HG02973 (cell line): ENCODE measurements around the gene TIGD4.
A peak's percentile ranks its signal among the peaks of the same experiment; 100 is the strongest.
"Not testable (repeated sequence)": the region's sequence is repeated elsewhere in the genome, so short reads cannot be mapped to it uniquely, and the experiment has no call there.

Source experiments
- ATAC-seq: cut with Tn5 transposase; IDR thresholded peaks from one replicate; pipeline ENCODE4 v1.9.1; 2021; ENCODE audit warnings: moderate library complexity; ENCODE audit not compliant: unreplicated experiment

The TIGD4 gene

DNA sequence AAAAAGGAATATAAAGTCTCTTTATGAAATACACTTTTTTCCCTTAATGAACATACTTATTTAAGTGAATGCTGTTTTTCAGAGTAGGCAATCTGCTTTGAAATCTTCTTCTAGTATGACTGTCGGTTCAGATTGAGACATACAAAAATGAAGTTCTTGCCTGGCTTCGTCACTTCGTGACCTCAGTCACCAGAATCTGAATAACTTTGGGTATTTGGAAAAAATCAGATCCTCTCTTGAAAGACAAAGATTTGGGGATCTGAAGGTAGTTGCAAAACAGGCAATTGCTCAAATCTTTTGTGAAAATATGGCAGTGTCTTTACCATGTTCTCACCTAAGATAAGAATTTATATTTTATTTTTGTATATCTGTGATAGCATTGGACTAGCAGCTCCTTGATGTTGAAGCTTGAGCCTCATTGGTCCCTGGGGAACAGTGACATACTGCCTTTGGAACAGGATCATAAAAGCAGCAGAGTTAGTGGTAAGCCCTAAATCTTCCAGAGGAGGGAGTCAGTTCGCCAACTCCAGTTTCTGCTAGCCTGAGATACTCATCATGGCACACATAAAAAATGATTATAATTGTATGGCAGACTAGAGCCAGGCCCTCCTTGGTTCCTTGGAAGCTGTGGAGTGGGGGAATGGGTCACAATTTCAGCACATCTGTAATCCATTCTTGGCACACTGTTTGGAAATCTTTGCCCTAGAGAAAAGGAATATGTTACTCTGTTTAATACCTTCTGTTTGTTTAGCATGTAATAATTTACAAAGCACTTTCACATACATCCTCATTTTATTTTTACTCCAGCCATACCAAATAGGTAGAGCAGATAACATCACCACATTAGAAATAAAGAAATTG, 5.2 kb upstream of the TIGD4 start:
- no peak for ATAC-seq

DNA sequence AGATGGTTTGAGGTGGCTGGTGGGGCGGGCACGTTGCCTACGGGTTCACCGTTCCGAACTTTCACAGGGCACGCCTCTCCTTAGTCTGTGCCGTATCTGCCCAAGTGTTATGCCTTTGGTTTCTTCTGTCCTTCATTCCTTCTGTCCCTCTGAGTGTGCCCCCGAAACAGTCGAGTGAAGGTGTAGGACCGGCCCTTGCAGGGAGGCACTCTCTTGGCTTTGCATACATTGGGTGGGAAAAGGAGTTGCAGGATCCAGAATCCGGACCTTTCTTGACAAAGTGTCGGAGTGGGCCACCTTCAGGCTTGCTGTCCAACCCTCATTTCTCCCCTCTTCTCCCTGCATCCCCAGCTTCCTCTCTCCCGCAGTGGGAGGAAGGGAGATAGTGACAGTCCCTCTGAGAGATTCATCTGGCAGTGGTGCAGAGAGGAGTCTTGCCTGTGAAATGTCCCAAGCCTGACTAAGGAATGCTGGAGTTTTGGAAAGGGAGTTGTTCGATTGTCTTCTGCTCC, 793 bp upstream of the TIGD4 start:
- no peak for ATAC-seq

DNA sequence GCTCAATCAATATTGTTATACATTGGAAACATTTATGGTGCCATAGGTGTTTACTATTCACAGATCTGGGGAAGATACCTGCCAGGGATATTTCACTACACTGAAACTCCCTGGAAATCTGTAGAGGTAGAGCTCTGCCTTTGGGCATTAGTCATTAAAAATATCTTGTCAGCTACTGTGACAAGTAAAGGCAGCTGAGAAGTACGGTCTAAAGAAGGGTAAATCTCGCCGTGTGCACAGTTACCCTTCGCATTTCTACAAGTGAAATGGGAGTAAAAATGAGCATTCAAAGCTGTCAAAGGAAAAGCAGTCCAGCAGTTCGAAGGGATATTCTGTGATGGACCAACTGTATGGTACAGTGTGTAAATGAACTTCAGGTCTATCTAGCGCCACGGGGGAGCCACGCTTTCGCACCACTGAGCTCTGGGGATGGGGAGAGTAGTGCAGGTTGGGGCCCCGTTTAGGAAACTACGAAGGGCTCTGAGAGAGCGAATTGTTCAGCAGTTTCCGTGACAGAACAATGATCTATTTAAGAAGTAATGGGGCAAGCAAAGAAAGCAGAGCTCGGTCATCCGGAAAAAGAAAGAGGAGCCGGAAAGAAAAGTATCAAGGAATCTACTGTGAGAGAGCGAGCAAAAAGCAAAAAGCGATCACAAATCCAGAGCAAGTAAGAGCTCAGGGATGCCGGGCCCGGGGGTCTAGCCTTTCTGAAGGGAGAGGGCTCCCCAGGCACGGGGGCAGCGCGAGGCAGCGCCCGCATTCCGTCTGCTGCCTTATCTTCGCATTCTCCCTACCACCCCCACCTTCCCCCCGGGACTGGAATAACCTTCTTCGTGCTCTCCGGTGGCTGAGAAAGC, 646 bp downstream of the TIGD4 start:
- ATAC-seq = no peak

DNA sequence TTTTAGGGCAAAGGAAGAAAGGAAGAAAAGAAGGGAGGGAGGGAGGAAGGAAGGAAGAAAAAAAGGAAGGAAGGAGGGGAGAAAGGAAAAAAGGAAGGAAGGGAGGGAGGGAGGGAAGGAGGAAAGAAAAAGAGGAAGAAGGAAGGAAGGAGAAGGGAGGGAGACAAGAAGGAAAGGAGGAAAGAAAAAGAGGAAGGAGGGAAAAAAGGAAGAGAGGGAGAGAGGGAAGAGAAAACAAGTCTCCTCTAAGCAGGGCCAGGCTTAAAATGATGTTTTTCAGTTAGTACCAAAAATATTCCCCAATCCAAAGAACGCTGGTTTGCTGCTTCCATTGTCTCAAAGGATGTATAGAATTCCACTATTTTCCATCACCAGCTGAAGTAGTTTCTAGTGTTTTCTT, 2.0 kb downstream of the TIGD4 start:
- ATAC-seq = no peak

DNA sequence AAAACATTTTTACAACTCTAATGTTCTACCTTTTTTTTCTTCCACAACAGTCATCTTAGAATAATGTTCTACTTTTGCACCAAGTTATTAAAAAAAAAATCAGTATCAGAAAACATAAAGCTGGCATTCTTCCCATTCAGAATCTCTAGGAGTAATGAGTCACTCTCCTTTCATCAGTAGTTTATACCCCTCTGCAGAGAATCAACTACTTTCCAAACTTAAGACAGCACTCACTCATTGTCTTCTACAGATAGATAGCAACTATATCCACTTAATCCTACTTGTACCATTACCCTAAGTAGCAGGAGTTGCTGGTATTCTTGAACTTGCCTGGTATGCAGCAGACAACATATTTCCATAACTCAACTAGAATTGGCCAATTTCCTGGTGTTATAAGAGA, 3.2 kb downstream of the TIGD4 start:
- ATAC-seq = no peak

GRCh38 chr4:152773953-152774352, 5.6 kb downstream of the TIGD4 start:
- no peak for ATAC-seq

- no peak for ATAC-seq
Measured at GRCh38 chr4:152773339-152773738, 6.2 kb downstream of the TIGD4 start.

DNA sequence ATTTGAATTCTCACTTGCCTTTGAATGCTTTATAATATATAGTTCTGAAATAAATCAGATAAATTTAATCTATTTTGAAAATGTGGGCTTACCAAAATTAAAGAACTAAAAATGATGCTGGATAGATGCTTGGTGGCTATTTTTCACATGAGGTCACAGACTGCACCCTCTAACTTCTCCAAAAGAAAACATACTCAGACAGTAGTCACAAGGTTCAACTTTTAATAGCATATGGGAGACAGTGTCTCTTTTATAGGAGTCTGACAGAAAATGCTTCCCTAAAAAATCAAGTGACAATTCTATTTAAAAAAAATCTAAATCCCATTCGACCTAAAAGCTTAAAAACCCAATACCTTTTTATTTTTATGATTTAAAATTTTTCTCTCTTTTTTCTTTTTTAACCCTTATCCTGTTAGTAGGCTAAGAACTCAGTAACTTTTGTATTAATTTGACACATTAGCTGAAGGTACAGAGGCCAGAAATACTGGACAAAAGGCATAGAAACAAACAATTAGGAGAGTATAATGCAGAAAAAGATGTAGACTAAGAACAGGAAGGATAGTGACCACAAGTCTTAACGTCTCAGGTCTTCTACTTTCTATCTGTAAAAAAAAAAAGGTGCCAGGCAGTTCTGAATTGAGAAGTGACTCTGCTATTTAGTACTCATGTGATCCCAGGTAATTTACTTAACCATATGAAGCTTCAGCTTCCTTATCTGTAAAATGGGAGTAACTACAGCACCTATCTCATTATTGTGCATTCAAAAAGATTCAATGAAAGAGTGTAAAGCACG, 7.6 kb downstream of the TIGD4 start:
- peak; percentile 85 for ATAC-seq

DNA sequence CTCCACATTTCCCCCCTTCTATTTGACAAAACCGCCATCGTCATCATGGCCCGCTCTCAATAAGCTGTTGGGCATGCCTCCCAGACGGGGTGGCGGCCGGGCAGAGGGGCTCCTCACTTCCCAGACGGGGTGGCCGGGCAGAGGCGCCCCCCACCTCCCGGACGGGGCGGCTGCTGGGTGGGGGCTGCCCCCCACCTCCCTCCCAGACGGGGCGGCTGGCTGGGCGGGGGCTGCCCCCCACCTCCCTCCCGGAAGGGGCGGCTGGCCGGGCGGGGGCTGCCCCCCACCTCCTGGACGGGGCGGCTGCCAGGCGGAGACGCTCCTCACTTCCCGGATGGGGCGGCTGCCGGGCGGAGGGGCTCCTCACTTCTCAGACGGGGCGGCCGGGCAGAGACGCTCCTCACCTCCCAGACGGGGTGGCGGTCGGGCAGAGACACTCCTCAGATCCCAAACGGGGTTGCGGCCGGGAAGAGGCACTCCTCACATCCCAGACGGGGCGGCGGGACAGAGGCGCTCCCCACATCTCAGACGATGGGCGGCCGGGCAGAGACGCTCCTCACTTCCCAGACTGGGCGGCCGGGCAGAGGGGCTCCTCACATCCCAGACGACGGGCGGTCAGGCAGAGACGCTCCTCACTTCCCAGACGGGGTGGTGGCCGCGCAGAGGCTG, 14.3 kb downstream of the TIGD4 start:
- ATAC-seq = not testable (repeated sequence)

- no peak for ATAC-seq
Measured at GRCh38 chr4:152763796-152764195, 15.7 kb downstream of the TIGD4 start.

DNA sequence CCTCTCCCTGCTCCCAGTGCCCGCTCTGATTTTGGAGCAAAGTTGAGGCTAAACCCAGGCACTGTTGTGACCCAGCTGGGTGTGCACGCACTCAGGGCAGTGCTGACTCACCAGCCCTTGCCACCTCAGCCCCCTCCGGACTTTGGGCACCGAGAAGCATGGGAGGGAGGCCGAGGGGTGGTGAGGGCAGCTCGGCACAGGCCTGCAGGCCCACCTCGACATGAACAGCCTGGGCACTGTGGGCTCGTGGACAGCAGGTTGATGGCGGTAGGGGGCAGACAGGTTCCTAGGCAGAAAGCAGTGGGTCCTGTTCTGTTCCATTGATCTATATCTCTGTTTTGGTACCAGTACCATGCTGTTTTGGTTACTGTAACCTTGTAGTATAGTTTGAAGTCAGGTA, 30.9 kb downstream of the TIGD4 start:
- ATAC-seq = no peak

DNA sequence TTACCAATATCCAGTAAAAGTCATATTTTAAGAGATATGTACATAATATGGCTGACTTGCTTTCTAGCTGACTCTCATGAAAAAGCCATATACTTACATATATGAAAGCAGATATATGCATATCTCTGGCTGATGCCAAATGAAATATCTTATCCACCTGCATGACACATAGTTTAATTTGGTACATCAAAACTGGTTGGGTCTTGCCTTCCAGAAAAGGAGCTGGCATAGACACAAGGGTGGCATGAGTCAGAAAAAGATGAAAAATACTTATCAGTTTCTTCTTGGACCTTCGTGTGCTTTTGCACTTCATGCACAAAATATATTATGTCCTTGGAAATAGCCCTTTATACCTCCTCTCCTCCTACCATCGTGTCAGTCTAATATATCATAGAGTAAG, 32.1 kb downstream of the TIGD4 start:
- no peak for ATAC-seq

DNA sequence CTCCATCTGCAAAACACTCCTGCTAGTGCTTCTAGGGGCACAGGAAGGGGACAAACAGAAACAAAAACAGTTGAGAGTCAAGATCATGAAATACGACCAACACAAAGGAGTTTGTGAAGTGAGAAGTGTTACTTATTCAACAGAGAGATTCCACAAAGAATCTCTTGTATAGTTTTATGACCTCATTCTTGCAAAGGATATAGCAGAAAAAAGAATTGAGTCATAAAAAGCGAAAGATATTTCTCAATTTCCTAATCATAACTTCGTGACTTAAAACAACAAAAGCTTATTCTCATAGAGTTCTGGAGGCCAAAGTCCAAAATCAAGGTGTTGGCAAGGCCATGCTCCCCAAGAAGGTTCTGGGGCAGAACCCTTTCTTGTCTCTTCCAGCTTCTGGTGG, 40.7 kb downstream of the TIGD4 start:
- no peak for ATAC-seq

- ATAC-seq = no peak
Measured at GRCh38 chr4:152735906-152736305, 43.6 kb downstream of the TIGD4 start.

- ATAC-seq = no peak
Measured at GRCh38 chr4:152735396-152735859, 44.1 kb downstream of the TIGD4 start.

DNA sequence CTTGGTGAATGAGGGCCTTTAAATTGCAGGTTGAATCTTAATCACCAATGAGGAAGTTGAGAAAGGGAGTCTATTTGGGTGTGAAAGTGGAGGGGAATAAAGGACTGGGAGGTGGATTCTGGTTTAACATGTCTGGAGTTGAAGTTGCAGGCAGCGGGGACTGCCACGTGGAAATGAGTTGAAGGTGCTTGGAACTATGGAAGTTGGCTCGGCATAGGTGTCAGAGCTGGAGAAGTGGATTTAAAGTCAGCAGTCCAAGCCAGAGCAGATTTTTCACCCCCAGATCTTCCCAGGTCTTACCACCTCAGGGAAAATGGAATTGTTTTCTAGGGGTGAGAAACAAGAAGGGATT, 44.9 kb downstream of the TIGD4 start:
- no peak for ATAC-seq

DNA sequence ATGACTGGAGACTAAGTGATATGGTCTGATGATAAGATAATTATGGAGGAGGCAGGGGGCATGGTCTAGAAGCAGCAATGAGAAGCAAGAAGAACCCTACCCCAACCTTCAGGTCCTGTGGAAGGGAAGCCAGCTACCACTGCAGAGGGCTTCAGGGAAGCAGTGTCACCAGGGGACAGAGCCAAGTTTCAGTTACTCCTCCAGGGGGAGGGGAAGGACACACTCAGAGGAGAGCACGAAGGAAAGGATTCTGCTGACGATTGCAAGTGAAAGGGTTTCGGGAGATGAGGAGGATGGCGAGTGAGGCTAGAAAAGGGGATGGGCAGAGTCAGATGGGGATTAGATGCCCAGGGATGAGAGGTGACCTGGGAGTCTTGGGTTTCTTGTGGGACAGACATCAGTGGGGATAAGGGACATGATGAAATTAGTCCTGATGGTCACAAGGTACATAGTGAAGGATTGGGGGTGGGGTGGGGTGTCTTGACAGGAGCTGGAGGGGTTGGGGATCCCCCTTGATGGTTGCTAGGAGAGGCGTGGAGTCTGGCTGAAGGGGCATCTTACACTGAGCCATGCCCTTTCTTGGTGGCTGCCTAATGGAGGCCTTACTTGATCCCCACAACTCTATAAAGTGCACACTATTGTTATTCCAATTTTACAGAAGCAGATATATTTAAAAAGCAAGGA, 45.4 kb downstream of the TIGD4 start:
- ATAC-seq = no peak

GRCh38 chr4:152731997-152732396, 47.5 kb downstream of the TIGD4 start:
- ATAC-seq = no peak

GRCh38 chr4:152729466-152729865, 50.1 kb downstream of the TIGD4 start:
- no peak for ATAC-seq

GRCh38 chr4:152728343-152728742, 51.2 kb downstream of the TIGD4 start:
- ATAC-seq = no peak
